Left cardiac atrium (tissue), 4 donors: ENCODE data around the gene MDN1. TPM values are rescaled to one million over a fixed set of nuclear protein-coding genes. Genes with fewer than 3 reads are reported as not detected.
"Not testable (repeated sequence)": the region's sequence is repeated elsewhere in the genome, so short reads cannot be mapped to it uniquely, and the experiment has no call there.

Source experiments
- ATAC-seq, 2 donors: fragments of 200-7000 bp; cut with Tn5 transposase; one replicate each; pipeline ENCODE4 v1.9.1; 2020; ENCODE audit warnings: mild to moderate bottlenecking in 2 of 2, moderate library complexity in 2 of 2
- DNase-seq: peaks from one replicate; pipeline ENCODE4 v3.0.0-alpha.2; 2020
- intact Hi-C, 2 donors: fragments of 100-400 bp; cut with DNase I; formaldehyde crosslinking; loops; one replicate each; pipeline versions ENCODE4 v1.14.1 to v1.15.1; 2022 to 2023
- long read RNA-seq: library from polyadenylated mRNA; unstranded; transcript quantifications from one replicate; pipeline ENCODE4 v2.0.0, GENCODE V29; 2021
- total RNA-seq, 2 donors: library from RNA; stranded (reverse); fragmentation: NEBNext Ultra II Directional; extraction: Animal tissue kit (Norgen Biotek cat#: 25700); gene quantifications; one replicate each; pipeline ENCODE4 v1.2.1, GENCODE V29; 2021
- donor health status: DM: no; HTN: yes; CAD: no.
- donor health status: DM: no; HTN: yes; CAD: no; lungs with severe emphysema.
- donor health status: DM: yes; HTN: yes; CAD: no.
- donor health status: Dilated cardiomyopathy.

Gene MDN1, protein sequence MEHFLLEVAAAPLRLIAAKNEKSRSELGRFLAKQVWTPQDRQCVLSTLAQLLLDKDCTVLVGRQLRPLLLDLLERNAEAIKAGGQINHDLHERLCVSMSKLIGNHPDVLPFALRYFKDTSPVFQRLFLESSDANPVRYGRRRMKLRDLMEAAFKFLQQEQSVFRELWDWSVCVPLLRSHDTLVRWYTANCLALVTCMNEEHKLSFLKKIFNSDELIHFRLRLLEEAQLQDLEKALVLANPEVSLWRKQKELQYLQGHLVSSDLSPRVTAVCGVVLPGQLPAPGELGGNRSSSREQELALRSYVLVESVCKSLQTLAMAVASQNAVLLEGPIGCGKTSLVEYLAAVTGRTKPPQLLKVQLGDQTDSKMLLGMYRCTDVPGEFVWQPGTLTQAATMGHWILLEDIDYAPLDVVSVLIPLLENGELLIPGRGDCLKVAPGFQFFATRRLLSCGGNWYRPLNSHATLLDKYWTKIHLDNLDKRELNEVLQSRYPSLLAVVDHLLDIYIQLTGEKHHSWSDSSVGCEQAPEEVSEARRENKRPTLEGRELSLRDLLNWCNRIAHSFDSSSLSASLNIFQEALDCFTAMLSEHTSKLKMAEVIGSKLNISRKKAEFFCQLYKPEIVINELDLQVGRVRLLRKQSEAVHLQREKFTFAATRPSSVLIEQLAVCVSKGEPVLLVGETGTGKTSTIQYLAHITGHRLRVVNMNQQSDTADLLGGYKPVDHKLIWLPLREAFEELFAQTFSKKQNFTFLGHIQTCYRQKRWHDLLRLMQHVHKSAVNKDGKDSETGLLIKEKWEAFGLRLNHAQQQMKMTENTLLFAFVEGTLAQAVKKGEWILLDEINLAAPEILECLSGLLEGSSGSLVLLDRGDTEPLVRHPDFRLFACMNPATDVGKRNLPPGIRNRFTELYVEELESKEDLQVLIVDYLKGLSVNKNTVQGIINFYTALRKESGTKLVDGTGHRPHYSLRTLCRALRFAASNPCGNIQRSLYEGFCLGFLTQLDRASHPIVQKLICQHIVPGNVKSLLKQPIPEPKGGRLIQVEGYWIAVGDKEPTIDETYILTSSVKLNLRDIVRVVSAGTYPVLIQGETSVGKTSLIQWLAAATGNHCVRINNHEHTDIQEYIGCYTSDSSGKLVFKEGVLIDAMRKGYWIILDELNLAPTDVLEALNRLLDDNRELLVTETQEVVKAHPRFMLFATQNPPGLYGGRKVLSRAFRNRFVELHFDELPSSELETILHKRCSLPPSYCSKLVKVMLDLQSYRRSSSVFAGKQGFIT (N-terminal part only)
- 10 to 100 TPM; 22.4 to 23.6 TPM for total RNA-seq
- long read RNA-seq, partial matches to known transcripts, result 9 of 10 reads
- long read RNA-seq, other reads (novel, unspliced or antisense), result 1 of 10 reads

DNA sequence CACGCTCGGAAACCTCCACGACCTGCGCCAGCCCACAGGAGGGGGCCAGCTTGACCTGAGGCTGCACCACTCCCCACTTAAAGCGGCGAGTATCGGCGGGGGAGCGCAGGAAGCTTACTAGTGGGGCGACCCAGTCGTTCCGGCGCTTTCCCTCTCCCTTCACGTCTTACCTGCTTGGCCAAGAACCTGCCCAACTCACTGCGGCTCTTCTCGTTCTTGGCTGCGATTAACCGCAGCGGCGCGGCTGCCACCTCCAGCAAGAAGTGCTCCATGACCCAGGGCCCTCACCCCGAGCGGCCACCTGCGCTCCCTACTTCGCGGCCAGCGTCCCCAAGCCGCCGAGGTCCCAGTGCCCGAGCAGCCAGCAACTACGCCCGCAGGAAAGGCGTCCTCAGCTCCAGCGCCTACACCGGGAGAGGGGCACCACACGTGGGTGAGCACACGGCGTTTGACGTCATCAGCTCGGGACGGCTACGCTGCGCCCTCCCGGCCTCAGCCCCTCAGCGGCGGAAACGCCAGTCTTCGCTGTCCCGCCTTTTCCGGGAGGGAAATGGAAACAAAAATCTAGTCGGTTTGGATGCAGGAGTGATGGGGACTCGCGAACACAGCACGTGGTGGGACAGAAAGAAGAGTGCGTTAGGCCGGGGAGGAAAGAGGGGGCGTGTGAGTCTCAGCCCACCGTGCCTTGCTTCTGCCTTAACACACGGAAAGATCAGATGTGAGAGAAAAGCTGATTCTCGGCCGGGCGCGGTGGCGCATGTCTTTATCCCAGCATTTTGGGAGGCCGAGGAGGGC is at the start of gene MDN1:
Gene MDN1, minus strand, starts transcription at position 459 of the 795 bp plus-strand sequence. Its CDS starts 187 bp downstream, at position 272.
- intact Hi-C loops, result no loop called here
- DNase-seq, result peak; percentile 93
- peak; percentile 100 for ATAC-seq

DNA sequence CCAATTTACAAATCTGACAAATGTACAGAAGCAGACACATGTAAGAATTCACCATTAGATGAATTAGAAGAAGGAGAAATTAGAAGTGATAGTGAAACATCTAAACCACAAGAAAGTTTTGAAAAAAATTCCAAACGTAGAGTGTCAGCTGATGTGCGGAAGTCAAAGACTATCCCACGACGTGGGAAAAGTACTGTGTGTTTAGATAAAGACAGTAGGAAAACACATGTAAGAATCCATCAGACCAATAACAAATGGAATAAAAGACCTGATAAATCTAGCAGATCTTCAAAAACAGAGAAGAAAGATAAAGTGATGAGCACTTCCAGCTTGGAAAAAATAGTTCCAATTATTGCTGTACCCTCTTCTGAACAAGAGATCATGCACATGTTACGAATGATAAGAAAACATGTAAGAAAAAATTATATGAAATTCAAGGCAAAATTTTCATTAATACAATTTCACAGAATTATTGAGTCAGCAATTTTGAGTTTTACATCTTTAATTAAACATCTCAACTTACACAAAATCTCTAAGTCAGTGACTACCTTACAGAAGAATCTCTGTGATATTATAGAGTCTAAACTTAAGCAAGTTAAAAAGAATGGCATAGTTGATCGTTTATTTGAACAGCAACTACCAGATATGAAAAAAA is 46.6 kb upstream of the MDN1 start:
- ATAC-seq, result no peak

DNA sequence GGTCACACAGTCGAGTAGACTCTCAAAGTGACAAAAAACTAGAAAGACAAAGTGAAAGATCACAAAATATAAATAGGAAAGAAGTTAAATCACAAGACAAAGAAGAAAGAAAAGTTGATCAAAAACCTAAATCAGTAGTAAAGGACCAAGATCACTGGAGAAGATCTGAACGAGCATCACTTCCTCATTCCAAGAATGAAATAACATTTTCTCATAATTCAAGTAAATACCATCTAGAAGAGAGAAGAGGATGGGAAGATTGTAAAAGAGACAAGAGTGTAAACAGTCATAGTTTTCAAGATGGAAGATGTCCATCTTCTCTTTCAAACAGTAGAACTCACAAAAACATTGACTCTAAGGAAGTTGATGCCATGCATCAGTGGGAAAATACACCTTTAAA is 43.1 kb upstream of the MDN1 start:
- ATAC-seq, result no peak
- DNase-seq, result no peak
- intact Hi-C loops, result no loop called here

More for the DNA sequence above, 46.6 kb upstream of the MDN1 start:
- intact Hi-C loops, result no loop called here
- DNase-seq, result no peak

DNA sequence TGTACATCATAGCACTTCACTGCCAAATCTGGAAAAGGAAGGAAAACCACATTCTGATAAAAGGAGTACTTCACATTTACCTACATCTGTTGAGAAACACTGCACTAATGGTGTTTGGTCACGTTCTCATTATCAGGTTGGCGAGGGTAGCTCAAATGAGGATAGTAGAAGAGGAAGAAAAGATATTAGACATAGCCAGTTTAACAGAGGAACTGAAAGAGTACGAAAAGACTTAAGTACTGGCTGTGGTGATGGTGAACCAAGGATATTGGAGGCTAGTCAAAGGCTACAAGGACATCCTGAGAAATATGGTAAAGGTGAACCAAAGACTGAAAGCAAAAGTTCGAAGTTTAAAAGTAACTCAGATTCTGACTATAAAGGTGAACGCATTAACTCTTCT is 42.7 kb upstream of the MDN1 start:
- intact Hi-C loops, result no loop called here
- ATAC-seq, result no peak
- no peak for DNase-seq

DNA sequence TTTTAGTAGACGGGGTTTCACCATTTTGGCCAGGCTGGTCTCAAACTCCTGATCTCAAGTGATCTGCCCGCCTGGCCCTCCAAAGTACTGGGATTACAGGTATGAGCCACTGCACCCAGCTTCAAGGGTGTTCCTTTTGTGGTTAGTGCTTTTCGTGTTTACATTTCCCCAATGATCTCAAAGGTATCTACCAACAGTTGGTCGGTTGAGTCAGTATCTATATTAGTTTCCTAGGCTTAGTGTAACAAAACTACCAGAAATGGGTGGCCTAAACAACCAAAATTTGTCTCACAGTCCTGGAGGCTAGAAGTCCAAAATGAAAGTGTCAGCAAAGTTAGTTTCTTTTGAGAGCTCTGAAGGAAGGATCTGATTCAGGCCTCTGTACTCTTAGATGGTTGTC is 40.1 kb upstream of the MDN1 start:
- no peak for ATAC-seq
- intact Hi-C loops, result no loop called here
- DNase-seq, result no peak

DNA sequence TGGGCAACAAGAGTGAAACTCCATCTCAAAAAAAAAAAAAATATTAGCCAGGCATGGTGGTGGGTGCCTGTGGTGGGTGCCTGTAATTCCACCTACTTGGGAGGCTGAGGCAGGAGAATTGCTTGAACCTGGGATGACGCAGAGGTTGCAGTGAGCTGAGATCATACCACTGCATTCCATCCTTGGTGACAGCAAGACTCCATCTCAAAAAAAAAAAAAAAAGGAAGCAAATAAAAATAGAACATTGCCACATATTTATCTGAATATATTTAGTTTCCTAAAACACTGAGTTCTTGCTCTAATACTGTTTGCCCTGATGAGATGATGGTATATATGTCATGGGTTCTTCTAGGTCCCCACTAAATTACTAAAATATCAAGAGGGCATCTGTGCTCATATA is 38.4 kb upstream of the MDN1 start:
- DNase-seq (no peak), ATAC-seq (no peak)
- intact Hi-C loops, result no loop called here

DNA sequence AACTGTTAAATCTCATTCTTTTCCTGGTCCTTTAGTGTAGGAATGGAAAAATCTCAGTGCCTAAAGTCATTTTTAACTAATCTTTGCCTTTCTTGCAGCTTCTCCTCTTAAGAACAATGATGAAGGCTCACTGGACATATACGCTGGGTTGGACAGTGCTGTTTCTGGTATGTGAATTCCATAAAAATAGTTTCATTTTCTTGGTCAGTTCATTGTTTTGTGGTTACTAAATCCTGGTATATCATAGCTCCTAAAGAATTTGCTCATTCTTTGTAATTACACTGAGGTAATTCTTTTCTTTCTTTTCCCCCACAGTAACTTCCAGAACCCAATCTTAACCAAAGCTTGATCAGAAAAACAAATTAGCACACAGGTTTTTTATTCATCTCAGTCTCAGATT is 33.5 kb upstream of the MDN1 start:
- intact Hi-C loops, result no loop called here
- DNase-seq (no peak), ATAC-seq (no peak)

DNA sequence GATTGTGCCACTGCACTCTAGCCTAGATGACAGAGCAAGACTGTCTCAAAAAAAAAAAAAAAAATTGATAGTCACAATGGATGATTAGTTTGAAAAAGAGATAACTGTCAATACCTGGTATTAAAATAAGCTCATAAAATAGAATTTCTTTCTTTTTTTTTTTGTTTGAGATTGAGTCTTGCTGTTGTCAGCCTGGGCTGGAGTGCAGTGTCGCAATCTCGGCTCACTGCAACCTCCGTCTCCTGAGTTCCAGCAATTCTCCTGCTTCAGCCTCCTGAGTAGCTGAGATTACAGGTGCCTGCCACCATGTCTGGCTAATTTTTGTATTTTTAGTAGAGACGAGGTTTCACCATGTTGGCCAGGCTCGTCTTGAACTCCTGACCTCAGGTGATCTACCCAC is 27.9 kb upstream of the MDN1 start:
- intact Hi-C loops, DNase-seq, ATAC-seq: not testable (repeated sequence)

DNA sequence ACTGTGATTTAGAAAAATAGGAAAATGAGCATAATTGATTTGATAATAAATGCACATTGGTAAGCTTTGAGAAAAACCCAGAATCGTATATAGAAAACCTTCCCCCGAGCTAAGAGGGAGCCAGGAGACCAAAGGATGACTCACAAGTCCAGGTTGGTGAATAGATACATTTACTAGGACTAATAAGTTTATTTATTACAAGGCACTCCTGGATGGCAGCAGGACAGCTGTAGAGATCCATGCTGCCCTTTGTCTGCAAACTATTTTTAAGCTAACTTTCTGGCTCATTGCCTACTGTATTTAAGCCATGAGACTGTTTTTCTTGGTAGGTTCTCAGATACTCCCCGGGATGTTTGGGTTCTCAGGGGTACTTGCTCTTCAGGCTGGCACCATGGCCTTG is 23.5 kb upstream of the MDN1 start:
- ATAC-seq (peak; percentile 27 to 53), DNase-seq (no peak)
- intact Hi-C loops, result no loop called here

DNA sequence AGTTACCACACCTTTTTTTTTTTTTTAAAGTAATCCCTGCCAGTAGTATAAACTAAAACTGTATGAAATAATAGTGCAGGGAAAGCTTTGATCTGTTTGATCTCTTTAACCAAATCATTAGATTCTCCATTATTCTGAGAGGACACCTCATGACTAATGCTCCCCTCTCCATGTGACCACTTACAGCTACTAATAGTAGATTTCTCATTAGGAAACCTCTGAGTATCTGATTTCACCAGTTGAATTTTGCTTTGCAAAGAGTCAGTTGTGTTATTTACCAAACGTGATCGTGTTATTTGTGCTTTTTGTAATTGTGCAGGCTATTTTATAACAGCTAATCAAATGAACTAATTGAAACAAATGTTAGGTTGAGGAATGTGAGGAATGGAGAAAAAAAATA is 22.6 kb upstream of the MDN1 start:
- intact Hi-C loops, result no loop called here
- ATAC-seq (no peak), DNase-seq (no peak)

DNA sequence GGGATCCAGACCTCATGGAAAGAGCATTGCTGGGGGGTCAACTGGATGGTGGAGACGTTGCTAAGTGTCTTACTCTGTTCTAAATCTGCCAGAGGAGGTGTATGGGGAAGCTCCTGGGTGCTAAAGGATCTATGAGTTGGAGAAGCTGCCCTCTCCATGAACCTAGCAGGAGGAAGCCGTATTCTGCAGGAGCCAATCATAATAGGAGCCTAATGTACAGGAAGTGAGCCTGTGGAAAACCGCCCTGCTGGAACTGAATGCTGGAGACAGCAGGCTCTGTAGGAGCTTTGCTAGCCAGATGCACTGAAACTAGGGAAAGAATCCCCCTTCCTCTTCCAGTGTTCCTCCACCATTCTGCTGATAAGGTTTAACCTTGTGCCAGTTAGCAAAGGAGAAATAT is 20.9 kb upstream of the MDN1 start:
- intact Hi-C loops, result no loop called here
- ATAC-seq (peak in 1 of 2 donors; percentile 72), DNase-seq (no peak)

DNA sequence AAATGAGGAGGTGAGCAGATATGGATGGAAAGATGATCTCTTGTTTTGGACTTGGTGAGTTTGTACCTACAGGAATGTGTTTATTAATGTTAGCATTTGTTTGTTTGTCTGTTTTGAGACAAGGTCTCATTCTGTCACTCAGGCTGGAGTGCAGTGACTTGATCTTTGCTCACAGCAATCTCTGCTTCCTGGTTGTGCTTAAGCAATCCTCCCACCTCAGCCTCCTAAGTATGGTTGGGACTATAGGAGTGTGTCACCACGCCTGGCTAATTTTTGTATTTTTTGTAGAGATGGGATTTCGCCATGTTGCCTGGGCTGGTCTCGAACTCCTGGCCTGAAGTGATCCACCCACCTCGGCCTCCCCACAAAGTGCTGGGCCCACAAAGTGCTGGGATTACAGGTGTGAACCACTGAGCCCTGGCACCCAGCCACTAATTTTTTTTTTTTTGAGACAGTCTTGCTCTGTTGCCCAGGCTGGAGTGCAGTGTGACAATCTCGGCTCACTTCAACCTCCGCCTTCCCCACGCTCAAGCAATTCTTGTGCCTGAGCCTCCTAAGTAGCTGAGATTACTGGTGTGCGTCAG is 17.1 kb upstream of the MDN1 start:
- intact Hi-C loops, result no loop called here
- DNase-seq, result no peak
- no peak for ATAC-seq

DNA sequence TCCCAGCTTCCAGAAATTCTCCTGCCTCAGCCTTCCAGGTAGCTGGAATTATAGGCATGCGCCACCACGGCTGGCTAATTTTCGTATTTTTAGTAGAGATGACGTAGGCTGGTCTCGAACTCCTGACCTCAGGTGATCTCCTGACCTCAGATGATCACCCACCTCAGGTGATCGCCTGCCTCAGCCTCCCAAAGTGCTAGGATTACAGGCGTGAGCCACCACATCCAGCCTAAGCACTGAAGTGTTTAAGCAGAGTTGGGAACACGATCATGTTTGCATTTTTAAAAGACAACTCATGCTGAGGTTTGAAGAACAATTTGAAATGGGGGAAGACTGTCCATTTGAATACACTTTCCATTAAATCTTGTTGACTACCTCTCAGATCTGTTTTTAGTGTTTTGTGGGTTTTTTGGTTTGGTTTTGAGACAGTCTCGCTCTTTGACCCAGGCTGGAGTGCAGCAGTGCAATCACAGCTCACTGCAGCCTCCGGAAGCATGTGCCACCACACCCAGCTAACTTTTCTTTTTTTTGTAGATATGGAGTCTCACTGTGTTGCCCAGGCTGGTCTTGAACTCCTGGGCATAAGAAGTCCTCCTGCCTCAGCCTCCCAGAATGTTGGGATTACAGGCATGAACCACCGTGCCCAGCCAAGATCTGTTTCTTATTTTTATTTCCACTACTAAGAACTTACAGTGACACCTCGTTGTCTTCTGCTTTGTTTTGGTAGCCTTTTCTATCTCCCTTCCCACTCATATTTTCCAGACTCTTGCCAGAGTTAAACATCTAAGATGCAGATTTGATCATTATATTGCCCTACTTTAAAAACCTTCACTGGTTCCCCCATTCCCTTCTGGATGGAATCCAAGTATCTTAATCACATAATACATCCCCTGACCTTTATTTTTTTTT is 15.5 kb upstream of the MDN1 start:
- ATAC-seq, result no peak
- intact Hi-C loops, result no loop called here
- no peak for DNase-seq

DNA sequence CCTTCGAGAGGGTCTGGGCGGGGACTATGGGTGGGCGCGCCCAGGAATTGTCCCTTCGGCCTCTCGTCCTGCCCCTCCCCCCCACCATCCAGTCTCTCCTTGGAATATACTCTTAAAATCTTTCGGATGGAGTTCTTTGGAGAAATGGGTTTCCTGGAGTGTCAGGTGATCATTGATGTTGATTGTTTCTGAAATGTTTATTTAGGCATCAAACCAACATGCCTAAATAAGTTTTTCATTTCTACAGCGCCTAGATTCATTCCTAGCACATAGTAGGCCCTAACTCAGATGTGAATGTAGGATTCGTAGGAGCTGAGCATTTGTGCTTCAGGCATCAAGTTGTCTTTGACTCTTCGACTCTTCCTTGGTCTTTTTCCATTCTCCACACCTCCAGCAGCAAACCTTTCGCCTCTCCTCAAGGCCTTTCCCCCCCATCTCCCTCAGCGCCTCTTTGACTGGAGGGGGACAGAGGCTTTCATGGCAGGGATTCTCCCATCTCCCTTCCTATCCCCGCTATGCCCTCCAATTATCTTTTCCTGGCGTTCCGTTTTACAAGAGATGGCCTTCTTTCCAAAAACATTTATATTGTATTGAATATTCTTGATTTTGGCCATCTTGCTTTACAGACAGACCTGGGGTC is 10.7 kb upstream of the MDN1 start:
- DNase-seq (no peak), ATAC-seq (no peak)

DNA sequence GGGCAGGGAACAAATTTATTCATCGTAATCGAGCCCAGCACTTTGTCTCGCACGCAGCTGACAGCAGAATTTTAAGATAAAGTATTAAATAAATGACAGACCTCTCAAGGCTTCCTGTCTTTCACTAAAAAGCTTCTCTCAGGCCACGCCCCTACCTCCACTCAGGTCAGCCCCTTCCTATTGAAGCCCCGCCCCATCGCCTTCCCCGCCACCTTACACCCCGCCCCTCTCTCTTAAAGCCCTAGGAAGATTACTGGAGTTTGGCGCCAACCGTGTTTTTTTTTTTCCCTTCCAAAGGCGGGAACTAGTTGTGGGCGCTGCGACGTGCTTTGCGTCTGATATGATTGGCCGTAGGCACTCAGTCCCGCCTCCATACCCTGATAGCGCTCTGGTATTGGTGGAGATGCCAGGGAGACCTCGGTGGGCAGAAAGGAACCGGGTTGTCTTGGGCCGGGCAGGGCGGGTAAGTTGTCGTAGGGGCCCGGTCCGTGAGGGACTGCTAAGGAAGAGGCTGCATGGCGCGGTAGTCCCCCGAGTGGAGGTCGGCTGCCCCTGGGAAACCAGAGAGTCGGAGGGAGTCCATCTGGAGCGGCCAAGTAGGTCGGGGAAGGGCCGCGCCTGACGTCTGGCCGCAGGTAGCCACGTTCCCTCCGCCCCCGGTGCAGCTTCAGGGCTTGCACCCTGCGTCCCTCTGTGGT is 10.0 kb upstream of the MDN1 start, which contains the start of gene CASP8AP2:
Gene CASP8AP2, plus strand, starts transcription at position 409 of the 698 bp plus-strand sequence.
- DNase-seq (peak; percentile 94), ATAC-seq (peak; percentile 99)
- intact Hi-C loops, result no loop called here

More for the DNA sequence above, 10.7 kb upstream of the MDN1 start:
- intact Hi-C loops, result no loop called here
